ENCODE data around the gene MEGF6. TPM values are rescaled to one million over a fixed set of nuclear protein-coding genes. Genes with fewer than 3 reads are reported as not detected.

MEGF6 gene
- total RNA-seq, 5 donors from 2014 or later (not counting 1 experiment from before 2014, with no cell fraction given) = 63.3 to 213 (median 193) TPM

- Histone ChIP-seq H3K27ac (ENCODE audit: low read length) (no peak overlapping the region), H3K9me3 (no peaks in the 10 kb centered on the region), H3K4me3 (ENCODE audit: control insufficient read depth in 1 of 2, extremely low read depth in 1 of 2, low read length in 1 of 2) (no peak overlapping the region), H3K36me3 (ENCODE audit: control insufficient read depth in 2 of 2, extremely low read depth in 1 of 2, insufficient read depth in 1 of 2, low read length in 1 of 2) (no peaks in the 10 kb centered on the region), H3K4me1 (ENCODE audit: control insufficient read depth in 1 of 2, extremely low read depth in 1 of 2, insufficient read depth in 2 of 2, low read length in 2 of 2) (no peaks in the 10 kb centered on the region), H3K27me3 (replicated peaks in 1 of 2; ENCODE audit: control insufficient read depth in 2 of 2, extremely low read depth in 1 of 2, insufficient read depth in 2 of 2, low read length in 1 of 2) (peaks cover 0 to 32% of the 10 kb centered on the region in 2 experiments)
- no peaks in the 10 kb centered on the region for H3K4me1 Mint-ChIP-seq
- no peak for DNase-seq
- WGBS (ENCODE audit: insufficient coverage) = 85% methylated on average over 24 of the region's 24 CpGs
- POLR2A ChIA-PET = no interaction called here
- CTCF ChIA-PET = interaction anchor here in 1 of 2 donors (0.9 kb wide), 1 partner anchor 25 kb away, joined by 3 read pairs; no protein-coding TSS in a partner anchor
- H3K9me3 Mint-ChIP-seq = no peaks in the 10 kb centered on the region
- no peak for ATAC-seq (replicated peaks in 1 of 4)
- H3K36me3 Mint-ChIP-seq = no peaks in the 10 kb centered on the region
- no peak overlapping the region for H3K27ac Mint-ChIP-seq
- H3K4me3 Mint-ChIP-seq = no peak overlapping the region
- peaks cover 0 to 3% of the 10 kb centered on the region in 2 donors for H3K27me3 Mint-ChIP-seq
These were observed 133.1 kb downstream of the MEGF6 start for GRCh38 chr1:3478187-3478586.

GRCh38 chr1:3477241-3477995, 133.9 kb downstream of the MEGF6 start:
- Histone ChIP-seq H3K9me3 (no peaks in the 10 kb centered on the region), H3K4me3 (ENCODE audit: control insufficient read depth in 1 of 2, extremely low read depth in 1 of 2, low read length in 1 of 2) (no peak overlapping the region), H3K4me1 (ENCODE audit: control insufficient read depth in 1 of 2, extremely low read depth in 1 of 2, insufficient read depth in 2 of 2, low read length in 2 of 2) (no peaks in the 10 kb centered on the region), H3K27me3 (replicated peaks in 1 of 2; ENCODE audit: control insufficient read depth in 2 of 2, extremely low read depth in 1 of 2, insufficient read depth in 2 of 2, low read length in 1 of 2) (peaks cover 0 to 25% of the 10 kb centered on the region in 2 experiments), H3K27ac (ENCODE audit: low read length) (no peak overlapping the region), H3K36me3 (ENCODE audit: control insufficient read depth in 2 of 2, extremely low read depth in 1 of 2, insufficient read depth in 1 of 2, low read length in 1 of 2) (no peaks in the 10 kb centered on the region)
- no peak overlapping the region for H3K27ac Mint-ChIP-seq
- no peaks in the 10 kb centered on the region for H3K4me1 Mint-ChIP-seq
- DNase-seq (no peak), ATAC-seq (replicated peaks in 1 of 4) (no peak)
- peaks cover 0 to 3% of the 10 kb centered on the region in 2 donors for H3K27me3 Mint-ChIP-seq
- CTCF ChIA-PET = no interaction called here
- WGBS (ENCODE audit: insufficient coverage) = 77% methylated on average over 24 of the region's 28 CpGs
- POLR2A ChIA-PET = no interaction called here
- H3K4me3 Mint-ChIP-seq = no peak overlapping the region
- no peaks in the 10 kb centered on the region for H3K36me3 Mint-ChIP-seq
- H3K9me3 Mint-ChIP-seq = no peaks in the 10 kb centered on the region

GRCh38 chr1:3476666-3477065, 134.6 kb downstream of the MEGF6 start:
- ATAC-seq (replicated peaks in 1 of 4) (no peak), DNase-seq (no peak)
- peaks cover 0 to 23% of the 10 kb centered on the region in 2 experiments for H3K27me3 ChIP-seq (replicated peaks in 1 of 2; ENCODE audit: control insufficient read depth in 2 of 2, extremely low read depth in 1 of 2, insufficient read depth in 2 of 2, low read length in 1 of 2)
- H3K4me3 ChIP-seq (ENCODE audit: control insufficient read depth in 1 of 2, extremely low read depth in 1 of 2, low read length in 1 of 2) = no peak overlapping the region
- Mint-ChIP-seq H3K4me1 (no peaks in the 10 kb centered on the region), H3K36me3 (no peaks in the 10 kb centered on the region), H3K4me3 (no peak overlapping the region), H3K9me3 (no peaks in the 10 kb centered on the region), H3K27me3 (peaks cover 1 to 3% of the 10 kb centered on the region in 2 donors), H3K27ac (no peak overlapping the region)
- WGBS (ENCODE audit: insufficient coverage) = 91% methylated on average over 10 of the region's 16 CpGs
- POLR2A ChIA-PET = no interaction called here
- H3K9me3 ChIP-seq = no peaks in the 10 kb centered on the region
- CTCF ChIA-PET = no interaction called here
- no peaks in the 10 kb centered on the region for H3K36me3 ChIP-seq (ENCODE audit: control insufficient read depth in 2 of 2, extremely low read depth in 1 of 2, insufficient read depth in 1 of 2, low read length in 1 of 2)
- no peaks in the 10 kb centered on the region for H3K4me1 ChIP-seq (ENCODE audit: control insufficient read depth in 1 of 2, extremely low read depth in 1 of 2, insufficient read depth in 2 of 2, low read length in 2 of 2)
- no peak overlapping the region for H3K27ac ChIP-seq (ENCODE audit: low read length)

GRCh38 chr1:3475839-3476573, 135.3 kb downstream of the MEGF6 start:
- no peak for DNase-seq
- CTCF ChIA-PET = no interaction called here
- Histone ChIP-seq H3K27me3 (replicated peaks in 1 of 2; ENCODE audit: control insufficient read depth in 2 of 2, extremely low read depth in 1 of 2, insufficient read depth in 2 of 2, low read length in 1 of 2) (peaks cover 0 to 19% of the 10 kb centered on the region in 2 experiments), H3K4me3 (ENCODE audit: control insufficient read depth in 1 of 2, extremely low read depth in 1 of 2, low read length in 1 of 2) (no peak overlapping the region), H3K36me3 (ENCODE audit: control insufficient read depth in 2 of 2, extremely low read depth in 1 of 2, insufficient read depth in 1 of 2, low read length in 1 of 2) (no peaks in the 10 kb centered on the region), H3K4me1 (ENCODE audit: control insufficient read depth in 1 of 2, extremely low read depth in 1 of 2, insufficient read depth in 2 of 2, low read length in 2 of 2) (no peaks in the 10 kb centered on the region), H3K27ac (ENCODE audit: low read length) (no peak overlapping the region), H3K9me3 (no peaks in the 10 kb centered on the region)
- no peak for ATAC-seq (replicated peaks in 1 of 4)
- no peaks in the 10 kb centered on the region for H3K36me3 Mint-ChIP-seq
- no peak overlapping the region for H3K27ac Mint-ChIP-seq
- no peak overlapping the region for H3K4me3 Mint-ChIP-seq
- H3K27me3 Mint-ChIP-seq = peaks cover 1 to 3% of the 10 kb centered on the region in 2 donors
- H3K4me1 Mint-ChIP-seq = no peaks in the 10 kb centered on the region
- POLR2A ChIA-PET = no interaction called here
- 85% methylated on average over 11 of the region's 14 CpGs for WGBS (ENCODE audit: insufficient coverage)
- no peaks in the 10 kb centered on the region for H3K9me3 Mint-ChIP-seq

GRCh38 chr1:3474421-3474820, 136.9 kb downstream of the MEGF6 start:
- WGBS (ENCODE audit: insufficient coverage) = 74% methylated on average over 8 of the region's 10 CpGs
- no peak for ATAC-seq (replicated peaks in 1 of 4)
- POLR2A ChIA-PET = no interaction called here
- Histone ChIP-seq H3K36me3 (ENCODE audit: control insufficient read depth in 2 of 2, extremely low read depth in 1 of 2, insufficient read depth in 1 of 2, low read length in 1 of 2) (no peaks in the 10 kb centered on the region), H3K27ac (ENCODE audit: low read length) (no peak overlapping the region), H3K27me3 (replicated peaks in 1 of 2; ENCODE audit: control insufficient read depth in 2 of 2, extremely low read depth in 1 of 2, insufficient read depth in 2 of 2, low read length in 1 of 2) (peaks cover 0 to 24% of the 10 kb centered on the region in 2 experiments), H3K4me3 (ENCODE audit: control insufficient read depth in 1 of 2, extremely low read depth in 1 of 2, low read length in 1 of 2) (no peak overlapping the region), H3K4me1 (ENCODE audit: control insufficient read depth in 1 of 2, extremely low read depth in 1 of 2, insufficient read depth in 2 of 2, low read length in 2 of 2) (no peaks in the 10 kb centered on the region), H3K9me3 (no peaks in the 10 kb centered on the region)
- Mint-ChIP-seq H3K9me3 (no peaks in the 10 kb centered on the region), H3K27me3 (peaks cover 3% of the 10 kb centered on the region in 2 donors), H3K4me1 (no peaks in the 10 kb centered on the region), H3K4me3 (no peak overlapping the region), H3K36me3 (no peaks in the 10 kb centered on the region), H3K27ac (no peak overlapping the region)
- CTCF ChIA-PET = no interaction called here
- DNase-seq = no peak

- Mint-ChIP-seq H3K4me1 (no peaks in the 10 kb centered on the region), H3K36me3 (no peaks in the 10 kb centered on the region), H3K9me3 (no peaks in the 10 kb centered on the region), H3K27ac (no peak overlapping the region), H3K27me3 (peaks cover 3% of the 10 kb centered on the region in 2 donors), H3K4me3 (no peak overlapping the region)
- Histone ChIP-seq H3K4me3 (ENCODE audit: control insufficient read depth in 1 of 2, extremely low read depth in 1 of 2, low read length in 1 of 2) (no peak overlapping the region), H3K36me3 (ENCODE audit: control insufficient read depth in 2 of 2, extremely low read depth in 1 of 2, insufficient read depth in 1 of 2, low read length in 1 of 2) (no peaks in the 10 kb centered on the region), H3K27ac (ENCODE audit: low read length) (no peak overlapping the region), H3K9me3 (no peaks in the 10 kb centered on the region), H3K27me3 (replicated peaks in 1 of 2; ENCODE audit: control insufficient read depth in 2 of 2, extremely low read depth in 1 of 2, insufficient read depth in 2 of 2, low read length in 1 of 2) (peaks cover 0 to 24% of the 10 kb centered on the region in 2 experiments), H3K4me1 (ENCODE audit: control insufficient read depth in 1 of 2, extremely low read depth in 1 of 2, insufficient read depth in 2 of 2, low read length in 2 of 2) (no peaks in the 10 kb centered on the region)
- DNase-seq = no peak
- ATAC-seq (replicated peaks in 1 of 4) = no peak
- ChIA-PET POLR2A (no interaction called here), CTCF (no interaction called here)
- 89% methylated on average over 8 of the region's 8 CpGs for WGBS (ENCODE audit: insufficient coverage)
These were observed 137.3 kb downstream of the MEGF6 start for GRCh38 chr1:3474016-3474415.
